HG02610 (cell line): ENCODE results near the gene FBXO27.
"Not testable (repeated sequence)": the region's sequence is repeated elsewhere in the genome, so short reads cannot be mapped to it uniquely, and the experiment has no call there.

Experiments
- ATAC-seq: cut with Tn5 transposase; IDR thresholded peaks from one replicate; pipeline ENCODE4 v1.9.1; 2021; ENCODE audit warnings: mild to moderate bottlenecking, moderate library complexity; ENCODE audit not compliant: unreplicated experiment

Gene FBXO27, protein sequence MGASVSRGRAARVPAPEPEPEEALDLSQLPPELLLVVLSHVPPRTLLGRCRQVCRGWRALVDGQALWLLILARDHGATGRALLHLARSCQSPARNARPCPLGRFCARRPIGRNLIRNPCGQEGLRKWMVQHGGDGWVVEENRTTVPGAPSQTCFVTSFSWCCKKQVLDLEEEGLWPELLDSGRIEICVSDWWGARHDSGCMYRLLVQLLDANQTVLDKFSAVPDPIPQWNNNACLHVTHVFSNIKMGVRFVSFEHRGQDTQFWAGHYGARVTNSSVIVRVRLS

DNA sequence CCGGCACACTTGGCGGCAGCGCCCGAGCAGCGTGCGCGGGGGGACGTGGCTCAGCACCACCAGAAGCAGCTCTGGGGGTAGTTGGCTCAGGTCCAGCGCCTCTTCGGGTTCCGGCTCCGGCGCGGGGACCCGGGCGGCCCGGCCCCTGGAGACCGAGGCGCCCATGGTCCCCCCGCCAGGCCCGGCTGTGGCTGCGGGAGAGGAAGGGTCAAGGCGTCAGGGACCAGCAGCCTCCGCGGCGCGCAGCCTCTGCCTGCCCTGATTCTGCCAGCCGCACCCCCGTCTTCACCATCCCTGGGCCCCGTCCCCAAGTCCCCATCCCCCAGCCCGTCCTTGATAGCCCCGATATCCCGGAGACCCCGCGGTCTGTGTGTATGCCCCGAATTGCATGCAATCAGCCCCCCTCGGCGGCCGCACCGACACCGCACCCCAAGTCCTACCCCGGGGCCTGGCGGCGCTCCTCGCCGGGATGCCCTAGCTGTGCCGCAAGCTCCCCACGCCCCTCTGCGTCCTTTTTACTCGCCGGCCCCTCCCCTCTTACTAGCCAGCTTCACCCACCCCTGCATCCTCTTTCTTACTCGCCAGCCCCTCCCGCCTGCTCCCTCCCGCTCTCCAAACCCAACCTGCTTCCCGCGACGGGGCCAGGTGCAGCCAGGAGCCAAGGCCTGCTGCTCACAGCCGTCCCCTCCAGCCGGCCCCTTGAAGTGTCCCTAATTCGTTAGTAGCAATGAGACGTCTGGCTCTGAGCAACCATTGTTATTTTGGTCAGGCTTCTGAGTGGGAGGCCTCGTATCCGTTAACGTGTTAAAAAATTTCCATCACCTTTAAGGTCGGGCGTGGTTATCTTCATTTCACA, at the start of gene FBXO27:
TSS of gene FBXO27 (minus strand) at position 487 of the 856 bp plus-strand sequence. CDS start at position 165, 322 bp downstream.
- no peak for ATAC-seq

DNA sequence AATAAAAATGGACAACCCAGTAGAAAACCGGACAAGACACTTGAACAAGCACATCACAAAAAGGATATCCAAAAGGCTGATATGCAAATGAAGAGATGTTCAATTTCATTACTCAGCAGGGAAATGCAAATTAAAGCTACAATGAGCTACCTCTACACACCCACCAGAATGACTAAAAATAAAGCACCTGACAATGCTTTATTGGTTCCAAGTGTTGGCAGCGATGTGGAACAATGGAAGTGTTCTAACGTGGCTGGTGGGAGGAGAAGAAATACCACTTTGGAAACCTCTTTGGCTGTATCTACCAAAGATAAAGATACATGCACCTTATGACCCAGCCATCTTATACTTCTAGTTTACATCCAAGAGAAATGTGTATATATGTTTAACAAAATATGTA, 48.1 kb upstream of the FBXO27 start:
- ATAC-seq = no peak

DNA sequence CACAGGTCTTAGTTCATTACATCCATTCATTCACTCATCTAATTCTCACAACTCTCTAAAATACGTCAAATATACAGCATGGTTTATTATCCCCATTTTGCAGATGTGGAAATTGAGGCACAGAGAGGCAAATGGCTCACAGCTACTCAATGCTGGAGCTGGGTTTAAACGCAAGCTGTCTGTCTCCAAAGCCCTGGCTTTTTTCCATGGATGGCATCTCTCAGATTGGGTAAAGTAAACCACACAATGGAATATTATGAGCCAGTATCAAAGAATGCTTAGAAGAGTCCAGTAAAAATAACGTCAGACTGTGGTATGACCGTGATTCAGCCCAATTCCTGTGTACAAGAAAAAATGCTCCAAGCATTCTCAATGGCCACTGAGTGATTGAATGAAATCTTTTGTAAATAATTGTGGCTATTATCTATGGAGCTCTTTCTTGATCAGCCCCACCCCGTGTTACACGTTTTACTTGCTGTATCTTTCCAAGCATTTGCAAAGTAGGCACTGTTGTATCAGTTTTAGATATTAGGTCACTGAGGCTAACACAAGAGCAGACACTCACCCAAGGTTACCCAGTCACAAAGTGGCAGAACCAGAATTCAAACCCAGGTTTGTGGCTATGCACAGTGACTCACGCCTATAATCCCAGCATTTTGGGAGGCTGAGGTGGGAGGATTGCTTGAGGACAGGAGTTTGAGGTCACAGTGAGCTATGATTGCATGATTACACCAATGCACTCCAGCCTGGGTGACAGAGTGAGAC, 46.3 kb upstream of the FBXO27 start:
- no peak for ATAC-seq

DNA sequence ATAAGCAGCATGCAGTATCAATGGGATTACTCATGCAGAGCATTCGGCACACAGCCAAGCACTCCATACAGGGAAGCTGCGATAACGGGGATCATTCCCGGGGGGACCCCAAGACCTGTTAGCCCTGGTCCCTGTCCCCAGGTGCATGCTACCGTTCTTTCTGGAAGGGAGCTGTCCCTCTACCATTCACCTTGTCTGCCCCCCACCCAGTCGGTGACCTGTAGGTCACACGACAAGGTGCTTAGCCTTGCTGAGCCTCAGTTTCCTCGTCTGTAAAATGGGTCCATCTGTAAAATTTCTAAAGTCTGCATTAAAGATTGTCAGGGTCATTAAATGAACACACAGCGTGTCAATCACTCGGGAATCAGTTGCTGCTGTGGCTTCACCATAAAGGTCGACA, 45.0 kb upstream of the FBXO27 start:
- ATAC-seq = no peak

DNA sequence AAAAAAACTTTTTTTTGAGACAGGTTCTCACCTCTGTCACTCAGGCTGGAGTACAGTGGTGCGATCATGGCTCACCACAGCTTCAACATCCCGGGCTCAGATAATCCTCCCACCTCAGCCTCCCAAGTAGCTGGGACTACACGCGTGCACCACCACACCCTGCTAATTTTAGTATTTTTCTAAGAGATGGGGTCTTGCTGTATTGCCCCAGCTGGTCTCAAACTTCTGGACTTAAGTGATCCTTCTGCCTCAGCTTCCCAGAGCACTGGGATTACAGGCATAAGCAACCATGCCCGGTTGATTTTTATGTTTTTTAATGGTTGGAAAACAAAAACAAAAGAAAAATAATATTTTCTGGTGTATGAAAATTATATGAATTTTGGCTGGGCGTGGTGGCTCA, 42.6 kb upstream of the FBXO27 start:
- ATAC-seq = no peak

DNA sequence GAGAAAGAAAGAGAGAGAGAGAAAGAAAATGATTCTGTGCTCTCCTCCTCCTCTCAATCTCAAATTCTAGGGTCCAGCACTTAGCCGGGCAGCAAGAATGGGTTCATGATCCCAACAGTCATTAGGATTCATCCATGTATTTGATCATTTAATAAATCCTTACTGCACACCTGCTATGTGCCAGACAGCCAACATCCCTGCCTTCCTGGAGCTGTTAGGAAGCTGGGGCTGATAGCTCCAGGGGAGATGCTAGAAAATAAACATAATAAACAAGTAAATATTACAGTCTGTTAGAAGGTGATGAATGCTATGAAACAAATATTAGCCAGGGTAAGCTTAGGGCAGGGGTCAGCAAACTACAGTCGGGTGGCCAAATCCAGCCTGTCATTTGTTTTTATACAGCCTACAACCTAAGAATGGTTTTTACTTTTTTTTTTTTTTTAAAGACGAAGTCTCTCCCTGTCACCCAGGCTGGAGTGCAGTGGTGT, 41.9 kb upstream of the FBXO27 start:
- no peak for ATAC-seq

DNA sequence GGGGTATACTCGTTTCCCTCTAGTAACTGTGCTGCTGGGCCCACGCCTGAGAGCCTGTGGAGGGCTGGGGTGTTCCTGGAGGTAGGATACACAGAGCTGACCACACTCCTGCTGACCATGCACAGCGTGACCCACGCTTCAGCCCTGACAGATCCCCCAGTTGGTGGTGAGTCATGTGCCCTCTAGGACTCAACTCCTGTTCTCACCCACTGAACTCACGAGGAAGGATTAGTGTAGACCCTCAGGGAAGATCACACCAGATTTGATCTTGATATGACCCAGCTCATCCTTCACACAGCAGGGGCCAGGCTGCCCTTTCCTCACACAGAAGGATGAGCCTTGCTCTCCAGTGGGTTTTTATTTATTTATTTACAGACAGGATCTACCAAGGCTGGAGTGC, 38.5 kb upstream of the FBXO27 start:
- no peak for ATAC-seq

DNA sequence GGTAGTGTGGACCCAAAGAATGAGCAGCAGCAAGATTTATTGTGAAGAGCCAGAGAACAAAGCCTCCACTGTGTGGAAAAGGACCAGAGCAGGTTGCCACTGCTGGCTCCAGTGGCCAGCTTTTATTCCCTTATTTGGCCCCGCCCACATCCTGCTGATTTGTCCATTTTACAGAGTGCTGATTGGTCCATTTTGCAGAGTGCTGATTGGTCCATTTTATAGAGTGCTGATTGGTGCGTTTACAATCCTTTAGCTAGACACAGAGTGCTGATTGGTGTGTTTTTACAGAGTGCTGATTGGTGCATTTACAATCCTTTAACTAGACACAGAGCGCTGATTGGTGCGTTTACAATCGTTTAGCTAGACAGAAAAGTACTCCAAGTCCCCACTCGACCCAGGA, 35.9 kb upstream of the FBXO27 start:
- not testable (repeated sequence) for ATAC-seq

DNA sequence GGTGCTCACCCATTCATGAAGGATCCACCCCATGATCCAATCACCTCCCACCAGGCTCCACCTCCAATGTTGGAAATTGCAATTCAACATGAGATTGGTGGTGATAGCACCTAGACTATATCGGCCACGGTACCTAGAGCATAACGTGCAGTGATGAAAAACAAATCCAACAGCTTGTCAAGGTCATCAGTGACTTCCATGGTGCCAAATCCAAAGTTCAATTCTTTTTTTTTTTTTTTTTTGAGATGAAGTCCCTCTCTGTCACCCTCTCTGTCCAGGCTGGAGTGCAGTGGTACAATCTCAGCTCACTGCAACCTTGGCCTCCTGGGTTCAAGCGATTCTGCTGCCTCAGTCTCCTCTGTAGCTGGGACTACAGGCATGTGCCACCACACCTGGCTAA, 34.8 kb upstream of the FBXO27 start:
- ATAC-seq = no peak

DNA sequence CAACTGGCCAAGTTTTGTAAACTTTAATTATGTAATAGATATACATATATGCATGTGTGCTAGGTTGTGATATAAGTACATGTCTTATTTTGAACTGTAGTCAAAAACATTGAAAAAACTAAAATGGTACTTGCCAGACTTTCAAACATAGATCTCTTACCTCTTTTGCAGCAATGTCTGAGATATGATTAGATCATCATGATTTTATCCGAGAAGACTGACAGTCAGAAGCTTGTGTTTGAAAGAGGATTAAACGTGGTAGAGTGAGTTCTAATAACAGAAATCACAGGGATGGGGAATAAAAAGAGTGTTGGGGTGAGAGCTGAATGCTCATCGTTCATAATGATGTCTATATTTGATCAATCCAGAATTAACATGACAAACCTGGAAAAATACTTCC, 33.6 kb upstream of the FBXO27 start:
- no peak for ATAC-seq

DNA sequence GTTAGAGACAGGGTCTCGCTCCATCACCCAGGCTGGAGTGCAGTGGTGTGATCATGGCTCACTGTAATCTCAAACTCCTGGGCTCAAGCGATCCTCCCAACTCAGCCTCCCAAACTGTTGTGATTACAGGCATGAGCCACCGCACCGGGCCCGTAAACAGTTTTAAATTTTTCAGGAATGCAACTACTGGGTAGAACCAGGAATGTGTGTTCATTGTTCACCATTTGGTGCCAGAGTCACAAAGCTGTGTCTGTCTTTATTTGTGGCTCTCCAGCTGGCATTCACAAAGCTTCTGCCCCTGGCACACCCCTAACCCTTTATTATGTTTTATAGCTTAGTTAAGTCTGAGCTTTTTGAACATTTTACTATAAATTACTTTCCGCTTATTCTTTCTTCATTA, 32.1 kb upstream of the FBXO27 start:
- ATAC-seq = no peak

DNA sequence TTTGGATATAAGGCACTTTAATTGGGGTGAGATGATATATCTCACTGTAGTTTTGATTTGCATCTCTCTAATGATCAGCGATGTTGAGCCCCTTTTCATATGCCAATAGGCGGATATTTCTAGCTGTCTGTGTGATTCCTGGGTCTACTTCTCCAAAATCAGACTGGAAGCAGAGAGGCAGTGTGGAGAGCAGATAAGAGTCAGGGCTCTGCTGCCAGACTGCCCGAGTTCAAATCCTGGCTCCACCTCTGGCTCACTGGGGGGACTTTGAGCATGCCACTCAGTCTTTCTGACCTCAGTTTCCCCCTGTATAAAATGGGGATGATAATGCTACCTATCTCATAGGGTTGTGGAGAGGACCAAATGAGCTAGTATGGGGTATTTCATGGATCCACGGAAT, 27.8 kb upstream of the FBXO27 start:
- ATAC-seq = no peak

DNA sequence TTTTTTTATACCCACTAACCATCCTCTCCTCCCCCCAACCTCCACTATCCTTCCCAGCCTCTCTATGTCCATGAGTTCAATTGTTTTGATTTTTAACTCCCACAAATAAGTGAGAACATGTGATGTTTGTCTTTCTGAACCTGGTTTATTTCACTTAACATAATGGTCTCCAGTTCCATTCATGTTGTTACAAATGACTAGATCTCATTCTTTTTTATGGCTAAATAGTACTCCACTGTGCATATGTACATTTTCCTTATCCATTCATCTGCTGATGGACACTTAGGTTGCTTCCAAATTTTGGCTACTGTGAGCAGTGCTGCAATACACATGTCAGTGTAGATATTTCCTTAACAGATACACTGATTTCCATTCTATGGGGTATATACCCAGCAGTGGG, 27.0 kb upstream of the FBXO27 start:
- ATAC-seq = no peak

DNA sequence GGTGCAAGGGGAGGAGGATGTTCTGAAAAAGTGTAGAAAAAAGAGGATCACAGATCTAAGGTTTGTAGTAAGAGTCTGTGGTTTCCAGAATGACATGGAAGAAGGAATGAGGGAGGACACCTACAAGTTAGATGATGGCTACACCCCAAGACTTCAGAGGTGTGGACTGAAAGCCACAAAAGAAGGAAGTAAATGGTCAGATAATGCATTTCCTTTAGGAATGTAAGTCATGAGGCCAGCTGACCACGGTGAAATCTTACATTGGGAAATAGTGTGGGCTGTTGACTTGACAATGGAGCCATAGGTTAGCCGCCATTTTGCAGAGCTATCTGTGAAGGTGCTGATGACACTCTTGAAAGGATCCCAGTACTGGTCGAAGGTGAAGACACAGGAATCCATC, 25.3 kb upstream of the FBXO27 start:
- ATAC-seq = no peak

DNA sequence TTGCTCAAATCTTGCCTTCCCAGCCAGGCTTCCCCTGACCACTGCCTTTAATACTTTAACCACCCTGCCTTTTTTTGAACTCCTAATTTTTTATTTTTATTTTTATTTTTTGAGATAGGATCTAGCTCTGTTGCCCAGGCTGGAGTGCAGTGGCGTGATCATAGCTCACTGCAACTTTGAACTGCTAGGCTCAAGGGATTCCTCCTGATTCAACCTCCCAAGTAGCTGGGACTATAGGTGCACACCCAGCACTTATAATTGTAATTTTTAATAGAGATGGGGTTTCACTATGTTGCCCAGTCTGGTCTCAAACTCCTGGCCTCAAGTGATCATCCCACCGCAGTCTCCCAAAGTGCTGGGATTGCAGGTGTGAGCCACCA, 21.7 kb upstream of the FBXO27 start:
- no peak for ATAC-seq

DNA sequence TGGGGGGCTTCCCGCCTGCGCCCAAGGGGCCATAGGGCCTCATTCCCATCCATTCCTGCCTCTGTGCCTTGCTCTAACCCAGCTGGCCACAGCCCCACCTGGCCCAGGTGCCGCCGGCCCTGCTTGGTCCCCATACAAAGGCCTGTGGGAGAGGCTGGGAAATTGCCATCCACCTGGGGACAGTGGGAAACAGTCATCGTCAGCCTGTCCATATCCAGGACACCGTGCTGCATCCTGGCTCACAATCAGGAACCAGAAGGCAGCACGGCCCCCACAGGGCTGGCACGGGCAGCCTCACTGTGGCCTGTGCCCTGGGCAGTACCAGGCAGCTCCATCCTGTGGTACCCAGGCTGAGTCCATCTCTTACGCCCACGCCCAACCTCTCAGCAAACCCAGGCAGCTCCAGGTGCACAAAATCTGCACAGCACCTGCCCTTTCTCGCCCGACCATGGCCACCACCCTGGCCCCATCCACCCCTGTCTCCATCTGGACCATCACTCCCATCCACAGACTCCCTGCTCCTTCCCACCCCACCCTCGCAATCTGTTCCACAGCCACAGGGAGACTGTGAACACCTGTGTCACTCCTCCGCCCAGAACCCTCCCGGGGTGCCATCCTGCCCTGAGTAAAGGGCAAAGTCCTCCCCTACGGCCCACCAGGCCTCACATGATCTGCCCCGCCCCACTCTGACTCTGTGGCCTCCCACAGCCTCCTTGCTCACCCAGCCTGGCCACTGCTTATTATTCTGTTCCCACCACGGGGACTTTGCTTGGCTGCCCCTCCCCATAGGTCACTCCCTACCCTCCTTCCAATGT, 21.1 kb upstream of the FBXO27 start:
- ATAC-seq = no peak

DNA sequence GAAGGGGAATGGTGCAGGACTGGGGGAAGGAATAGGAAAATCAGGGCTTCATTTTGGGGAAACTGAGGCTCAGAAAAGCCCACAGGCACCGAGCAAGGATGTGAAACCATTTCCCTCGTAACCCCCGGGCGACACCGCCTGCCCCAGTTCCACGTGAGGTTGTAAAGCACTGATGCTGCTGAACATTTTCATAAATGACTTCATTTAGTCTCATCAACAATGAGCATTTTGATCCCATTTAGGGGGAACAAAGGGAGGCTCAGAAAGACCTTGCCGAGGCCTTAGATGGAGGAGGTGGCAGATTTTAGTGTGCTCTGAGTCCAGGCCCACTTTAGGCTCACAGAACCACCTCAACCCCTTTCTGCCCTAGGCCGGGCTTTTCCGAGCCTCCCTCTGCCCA, 20.5 kb upstream of the FBXO27 start:
- no peak for ATAC-seq

DNA sequence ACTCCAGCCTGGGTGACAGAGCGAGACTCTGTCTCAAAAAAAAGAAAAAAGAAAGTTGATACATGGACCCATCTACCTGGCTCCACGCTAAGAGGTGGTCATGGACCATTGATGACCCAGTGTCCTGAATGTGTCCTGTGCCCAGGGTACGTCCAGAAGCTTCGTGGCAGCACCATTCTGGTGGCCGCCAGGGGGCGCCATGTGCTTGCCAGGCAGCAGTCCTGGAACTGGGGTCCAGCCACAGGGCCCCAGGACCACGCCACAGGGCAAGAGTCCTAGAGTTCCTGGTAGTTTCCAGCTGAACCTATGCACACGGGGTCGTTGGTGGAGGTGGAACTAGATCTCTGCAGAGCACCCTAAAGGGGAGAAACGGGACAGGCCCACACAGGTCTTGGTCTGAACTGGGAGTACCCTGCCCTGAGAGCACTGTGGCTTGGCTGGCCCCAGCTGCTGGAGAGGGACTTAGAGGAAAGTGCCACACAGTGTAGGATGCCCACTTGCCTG, 19.9 kb upstream of the FBXO27 start:
- ATAC-seq = no peak

DNA sequence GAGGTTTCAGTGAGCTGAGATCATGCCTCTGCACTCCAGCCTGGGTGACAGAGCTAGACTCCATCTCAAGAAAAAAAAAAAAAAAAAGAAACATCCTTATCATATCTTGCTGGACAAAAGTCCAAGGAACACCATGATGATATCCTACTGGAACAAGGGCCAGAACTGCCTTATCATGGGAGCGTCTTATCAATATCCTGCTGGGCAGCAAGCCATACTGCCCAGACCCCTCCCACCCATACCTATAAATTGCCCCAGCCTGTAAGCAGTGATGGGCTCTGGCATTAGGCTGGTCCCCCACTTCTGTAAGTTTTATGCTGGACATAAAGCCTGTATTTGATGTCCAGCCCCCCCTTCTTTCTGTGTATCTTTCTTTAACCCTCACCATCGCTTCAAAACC, 14.7 kb upstream of the FBXO27 start:
- no peak for ATAC-seq

DNA sequence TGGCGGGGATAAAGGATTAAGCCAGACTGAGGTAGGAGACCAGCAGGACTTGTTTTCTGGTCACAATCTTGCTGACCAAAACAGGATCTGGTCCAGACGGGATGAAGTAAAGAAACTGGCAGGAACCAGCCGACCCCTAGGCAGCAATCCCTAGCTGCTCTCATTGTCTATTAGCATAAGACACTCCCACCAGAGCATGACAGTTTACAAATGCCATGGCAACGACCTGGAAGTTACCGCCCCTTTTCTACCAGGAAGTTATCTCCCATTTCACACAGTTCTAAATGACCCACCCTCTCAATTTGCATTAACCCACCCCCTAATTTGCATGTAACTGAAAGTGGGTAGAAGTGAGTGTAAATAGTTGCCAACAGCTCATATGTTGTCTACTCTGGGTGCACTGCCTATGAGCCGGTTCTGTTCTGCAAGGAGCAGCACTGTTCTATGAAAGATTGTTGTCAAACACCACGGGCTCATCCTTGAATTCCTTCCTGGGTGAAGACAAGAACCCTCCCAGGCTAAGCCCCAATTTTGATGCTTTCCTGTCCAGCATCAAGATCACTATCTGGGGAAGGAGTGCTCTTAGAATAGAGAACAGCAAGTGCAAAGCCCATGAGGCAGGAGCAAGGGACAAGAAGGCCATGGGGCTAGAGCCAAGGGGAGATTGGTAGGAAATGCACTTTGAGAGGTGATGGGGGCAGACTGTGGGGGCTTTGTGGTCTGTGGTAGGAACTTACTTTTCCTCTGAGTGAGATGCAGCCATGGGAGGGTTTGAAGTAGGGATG, 13.9 kb upstream of the FBXO27 start:
- ATAC-seq = no peak
